ENCODE measurements around the gene OLFM3.

DNA sequence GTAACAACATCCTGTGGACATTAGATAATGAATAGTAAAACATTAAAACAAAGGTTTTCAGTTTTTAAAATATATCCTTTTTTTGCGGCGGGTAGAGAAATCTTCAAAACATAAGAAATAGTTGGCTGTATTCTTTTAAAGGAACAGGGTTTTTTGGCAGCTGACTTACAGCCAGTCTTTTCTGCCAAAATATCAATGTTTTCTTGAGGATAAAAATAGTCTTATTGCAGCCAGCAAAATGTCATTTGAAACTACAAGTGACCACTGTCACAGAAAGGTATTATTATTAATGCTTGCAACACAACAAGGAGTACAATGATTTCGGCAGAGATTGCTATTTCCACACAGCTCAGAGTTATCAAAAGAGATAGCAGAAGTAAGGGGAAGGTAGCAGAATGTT lies 21.4 kb downstream of the OLFM3 start:
- TF ChIP-seq ZC3H10 (CRISPR knock-in tag; IDR thresholded peaks at IDR 0.05) = no peak
- TF ChIP-seq GLIS3 (CRISPR knock-in tag; IDR thresholded peaks at IDR 0.05) = no peak
- TF ChIP-seq SNAI2 (CRISPR knock-in tag; IDR thresholded peaks at IDR 0.05) = no peak
- TF ChIP-seq, protein P1, sequence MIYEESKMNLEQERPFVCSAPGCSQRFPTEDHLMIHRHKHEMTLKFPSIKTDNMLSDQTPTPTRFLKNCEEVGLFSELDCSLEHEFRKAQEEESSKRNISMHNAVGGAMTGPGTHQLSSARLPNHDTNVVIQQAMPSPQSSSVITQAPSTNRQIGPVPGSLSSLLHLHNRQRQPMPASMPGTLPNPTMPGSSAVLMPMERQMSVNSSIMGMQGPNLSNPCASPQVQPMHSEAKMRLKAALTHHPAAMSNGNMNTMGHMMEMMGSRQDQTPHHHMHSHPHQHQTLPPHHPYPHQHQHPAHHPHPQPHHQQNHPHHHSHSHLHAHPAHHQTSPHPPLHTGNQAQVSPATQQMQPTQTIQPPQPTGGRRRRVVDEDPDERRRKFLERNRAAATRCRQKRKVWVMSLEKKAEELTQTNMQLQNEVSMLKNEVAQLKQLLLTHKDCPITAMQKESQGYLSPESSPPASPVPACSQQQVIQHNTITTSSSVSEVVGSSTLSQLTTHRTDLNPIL (CRISPR knock-in tag; IDR thresholded peaks at IDR 0.05; ENCODE audit: low read depth) = no peak
- no peak for TF ChIP-seq ZFP30 (CRISPR knock-in tag; IDR thresholded peaks at IDR 0.05)
- TF ChIP-seq PPARA (CRISPR knock-in tag; IDR thresholded peaks at IDR 0.05; ENCODE audit: borderline replicate concordance) = no peak
- TF ChIP-seq BACH2 (CRISPR knock-in tag; IDR thresholded peaks at IDR 0.05; ENCODE audit: borderline replicate concordance) = no peak

All from SK-N-SH treated with all-trans-retinoic acid at 6 μM for 48 hours (cell line).